ENCODE results near the gene ASTN2. TPM values are rescaled to one million over a fixed set of nuclear protein-coding genes. Genes with fewer than 3 reads are reported as not detected.
A peak's percentile ranks its signal among the peaks of the same experiment; 100 is the strongest.

ASTN2 gene
- total and polyA plus RNA-seq, 10 of the 15 experiments (the other 5 are each of a cell fraction or from before 2014, with no cell fraction given) = 1.4 to 15.7 (median 7.0) TPM

DNA sequence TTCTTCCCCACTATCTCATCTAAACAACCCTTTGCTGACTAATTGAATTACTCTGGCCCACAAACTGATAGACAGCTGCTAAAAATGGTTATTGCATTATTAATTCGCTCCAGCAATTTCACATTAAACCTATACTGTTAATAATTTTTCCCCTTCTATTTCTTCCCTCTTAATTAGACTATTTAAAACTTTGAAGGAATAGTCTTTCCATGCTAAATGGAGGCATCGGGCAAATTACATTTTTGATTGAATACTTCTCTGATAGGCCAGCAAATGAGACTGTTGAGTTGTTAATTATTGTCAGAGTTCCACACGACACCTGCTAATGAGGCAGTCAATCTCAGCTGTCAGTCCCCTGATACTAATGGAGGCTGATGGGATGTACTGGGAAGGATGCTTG is 485.2 kb downstream of the ASTN2 start:
- Histone ChIP-seq H3K79me2 (ENCODE audit: control insufficient read depth, insufficient read depth, low read length) (no peaks in the 10 kb centered on the region), H4K20me1 (ENCODE audit: control insufficient read depth, insufficient read depth) (no peaks in the 10 kb centered on the region), H3K27ac (ENCODE audit: control insufficient read depth, insufficient read depth) (no peak overlapping the region), H3K9me3 (replicated peaks; ENCODE audit: control insufficient read depth, insufficient read depth, low read length) (no peaks in the 10 kb centered on the region), H3K4me3 (no peak overlapping the region), H3K36me3 (ENCODE audit: control insufficient read depth in 2 of 2, insufficient read depth in 2 of 2, low read length in 1 of 2) (no peaks in the 10 kb centered on the region), H3K9ac (ENCODE audit: control insufficient read depth, insufficient read depth, low read length) (no peak overlapping the region), H3K4me1 (ENCODE audit: control insufficient read depth, insufficient read depth, low read length) (no peaks in the 10 kb centered on the region), H3K27me3 (replicated peaks in 1 of 2; ENCODE audit: control insufficient read depth in 2 of 2, insufficient read depth in 2 of 2, low read length in 1 of 2) (no peaks in the 10 kb centered on the region), H2AFZ (ENCODE audit: control insufficient read depth, low read depth, low read length) (no peak overlapping the region), H3K4me2 (ENCODE audit: control insufficient read depth, insufficient read depth) (no peak overlapping the region)
- in situ Hi-C loops (cut with MboI) = no loop called here
- intact Hi-C loops (cut with micrococcal nuclease; ENCODE audit: unreplicated experiment) = no loop called here
- RAD21 ChIA-PET (ENCODE audit: unreplicated experiment) = no interaction called here
- TF ChIP-seq SMC3 (IDR thresholded peaks at IDR 0.05; ENCODE audit: borderline replicate concordance, low read length) (no peak), TCF3 (IDR thresholded peaks at IDR 0.05; ENCODE audit: borderline replicate concordance, insufficient read depth, low read depth, low read length) (no peak), MXI1 (IDR thresholded peaks at IDR 0.05; ENCODE audit: low read depth, low read length) (no peak), SREBF2 (IDR thresholded peaks at IDR 0.05; ENCODE audit: low read length) (no peak)
- CTCF ChIA-PET = no interaction called here
- FAIRE-seq (no peak), ATAC-seq (no peak), DNase-seq (ENCODE audit: low read depth, low spot score) (no peak)
- no TSS peak for BruUV-seq (replicated peaks)
- POLR2A ChIA-PET = no interaction called here
- WGBS (ENCODE audit: insufficient coverage, insufficient replicate concordance, low lambda C conversion rate, missing lambda C conversion rate) = 26% methylated on average over 3 of the region's 3 CpGs
- SMC1A ChIA-PET (ENCODE audit: uncharacterized antibody, unreplicated experiment) = no interaction called here

DNA sequence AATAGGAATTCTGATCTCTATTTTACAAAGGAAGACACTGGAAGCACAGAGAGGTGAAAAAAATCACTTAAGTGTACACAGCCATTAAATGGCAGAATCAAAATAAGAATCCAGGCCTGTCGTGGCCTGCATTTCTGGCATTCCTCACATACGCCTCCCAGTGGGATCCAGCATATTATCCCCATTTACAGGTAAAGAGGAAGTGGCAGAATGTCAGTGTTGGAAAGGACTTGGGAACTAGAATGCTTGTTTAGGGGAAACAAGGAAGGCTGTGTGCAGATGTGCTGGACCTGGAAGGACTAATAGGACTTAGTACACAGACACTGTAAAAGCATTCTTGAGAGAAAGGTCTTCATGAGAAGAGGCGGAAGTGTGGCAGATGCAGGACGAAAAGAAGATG is 486.0 kb downstream of the ASTN2 start:
- H3K27ac ChIP-seq (ENCODE audit: control insufficient read depth, insufficient read depth) = no peak overlapping the region
- H3K4me1 ChIP-seq (ENCODE audit: control insufficient read depth, insufficient read depth, low read length) = no peaks in the 10 kb centered on the region
- H3K27me3 ChIP-seq (replicated peaks in 1 of 2; ENCODE audit: control insufficient read depth in 2 of 2, insufficient read depth in 2 of 2, low read length in 1 of 2) = no peaks in the 10 kb centered on the region
- no peaks in the 10 kb centered on the region for H3K36me3 ChIP-seq (ENCODE audit: control insufficient read depth in 2 of 2, insufficient read depth in 2 of 2, low read length in 1 of 2)
- ChIA-PET SMC1A (ENCODE audit: uncharacterized antibody, unreplicated experiment) (no interaction called here), POLR2A (no interaction called here), CTCF (no interaction called here), RAD21 (ENCODE audit: unreplicated experiment) (no interaction called here)
- TF ChIP-seq ZSCAN29 (IDR thresholded peaks at IDR 0.05) = no peak
- no peak for TF ChIP-seq SMARCA5 (IDR thresholded peaks at IDR 0.05)
- peak; percentile 34; the same call in 1 of the 2 replicates for TF ChIP-seq SPI1 (IDR thresholded peaks at IDR 0.05; ENCODE audit: borderline replicate concordance, insufficient read depth, low read depth, low read length)
- TF ChIP-seq, protein P1, sequence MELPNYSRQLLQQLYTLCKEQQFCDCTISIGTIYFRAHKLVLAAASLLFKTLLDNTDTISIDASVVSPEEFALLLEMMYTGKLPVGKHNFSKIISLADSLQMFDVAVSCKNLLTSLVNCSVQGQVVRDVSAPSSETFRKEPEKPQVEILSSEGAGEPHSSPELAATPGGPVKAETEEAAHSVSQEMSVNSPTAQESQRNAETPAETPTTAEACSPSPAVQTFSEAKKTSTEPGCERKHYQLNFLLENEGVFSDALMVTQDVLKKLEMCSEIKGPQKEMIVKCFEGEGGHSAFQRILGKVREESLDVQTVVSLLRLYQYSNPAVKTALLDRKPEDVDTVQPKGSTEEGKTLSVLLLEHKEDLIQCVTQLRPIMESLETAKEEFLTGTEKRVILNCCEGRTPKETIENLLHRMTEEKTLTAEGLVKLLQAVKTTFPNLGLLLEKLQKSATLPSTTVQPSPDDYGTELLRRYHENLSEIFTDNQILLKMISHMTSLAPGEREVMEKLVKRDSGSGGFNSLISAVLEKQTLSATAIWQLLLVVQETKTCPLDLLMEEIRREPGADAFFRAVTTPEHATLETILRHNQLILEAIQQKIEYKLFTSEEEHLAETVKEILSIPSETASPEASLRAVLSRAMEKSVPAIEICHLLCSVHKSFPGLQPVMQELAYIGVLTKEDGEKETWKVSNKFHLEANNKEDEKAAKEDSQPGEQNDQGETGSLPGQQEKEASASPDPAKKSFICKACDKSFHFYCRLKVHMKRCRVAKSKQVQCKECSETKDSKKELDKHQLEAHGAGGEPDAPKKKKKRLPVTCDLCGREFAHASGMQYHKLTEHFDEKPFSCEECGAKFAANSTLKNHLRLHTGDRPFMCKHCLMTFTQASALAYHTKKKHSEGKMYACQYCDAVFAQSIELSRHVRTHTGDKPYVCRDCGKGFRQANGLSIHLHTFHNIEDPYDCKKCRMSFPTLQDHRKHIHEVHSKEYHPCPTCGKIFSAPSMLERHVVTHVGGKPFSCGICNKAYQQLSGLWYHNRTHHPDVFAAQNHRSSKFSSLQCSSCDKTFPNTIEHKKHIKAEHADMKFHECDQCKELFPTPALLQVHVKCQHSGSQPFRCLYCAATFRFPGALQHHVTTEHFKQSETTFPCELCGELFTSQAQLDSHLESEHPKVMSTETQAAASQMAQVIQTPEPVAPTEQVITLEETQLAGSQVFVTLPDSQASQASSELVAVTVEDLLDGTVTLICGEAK (IDR thresholded peaks at IDR 0.05; ENCODE audit: borderline replicate concordance) = no peak
- H2AFZ ChIP-seq (ENCODE audit: control insufficient read depth, low read depth, low read length) = no peak overlapping the region
- ATAC-seq (no peak), DNase-seq (ENCODE audit: low read depth, low spot score) (no peak), FAIRE-seq (no peak)
- no peaks in the 10 kb centered on the region for H3K79me2 ChIP-seq (ENCODE audit: control insufficient read depth, insufficient read depth, low read length)
- H4K20me1 ChIP-seq (ENCODE audit: control insufficient read depth, insufficient read depth) = no peaks in the 10 kb centered on the region
- intact Hi-C loops (cut with micrococcal nuclease; ENCODE audit: unreplicated experiment) (no loop called here), in situ Hi-C loops (cut with MboI) (no loop called here)
- no peak overlapping the region for H3K4me3 ChIP-seq
- no TSS peak for BruUV-seq (replicated peaks)
- no peak overlapping the region for H3K4me2 ChIP-seq (ENCODE audit: control insufficient read depth, insufficient read depth)
- H3K9me3 ChIP-seq (replicated peaks; ENCODE audit: control insufficient read depth, insufficient read depth, low read length) = no peaks in the 10 kb centered on the region
- 41% methylated on average over 4 of the region's 4 CpGs for WGBS (ENCODE audit: insufficient coverage, insufficient replicate concordance, low lambda C conversion rate, missing lambda C conversion rate)
- no peak overlapping the region for H3K9ac ChIP-seq (ENCODE audit: control insufficient read depth, insufficient read depth, low read length)
